Spleen (tissue), 11 donors: ENCODE results near the gene NELFE. TPM values are rescaled to one million over a fixed set of nuclear protein-coding genes. Genes with fewer than 3 reads are reported as not detected.

Experiments
- DNase-seq: peaks from one replicate; pipeline ENCODE4 v3.0.0-alpha.2; 2020
- H3K27ac ChIP-seq, 8 donors: fragments of 200-600 bp; sonication (generic) in 7 of 8; 1 replicate in 4 of 8; 2 replicates in 4 of 8; pipeline versions ENCODE4 v1.5.0 to v1.8.0; 2016 to 2021; ENCODE audit warnings: inconsistent platforms in 4 of 8, mild to moderate bottlenecking in 4 of 8, moderate library complexity in 1 of 8
- H3K27me3 ChIP-seq, 7 donors: fragments of 200-600 bp; sonication (generic) in 6 of 7; replicated peaks in 1 of 7; 1 replicate in 4 of 7; 2 replicates in 3 of 7; pipeline versions ENCODE4 v1.5.0 to v1.8.0; 2016 to 2021; ENCODE audit warnings: inconsistent platforms in 3 of 7, mild to moderate bottlenecking in 1 of 7
- H3K36me3 ChIP-seq, 6 donors: fragments of 200-600 bp; sonication (generic) in 5 of 6; 1 replicate in 4 of 6; 2 replicates in 2 of 6; pipeline versions ENCODE4 v1.5.0 to v1.8.0; 2016 to 2021; ENCODE audit warnings: inconsistent platforms in 2 of 6
- H3K4me1 ChIP-seq, 6 donors: fragments of 200-600 bp; sonication (generic) in 5 of 6; 1 replicate in 3 of 6; 2 replicates in 3 of 6; pipeline versions ENCODE4 v1.5.0 to v1.8.0; 2016 to 2021; ENCODE audit warnings: inconsistent platforms in 3 of 6
- H3K4me3 ChIP-seq, 8 donors: fragments of 200-600 bp; sonication (generic) in 7 of 8; 1 replicate in 4 of 8; 2 replicates in 4 of 8; pipeline versions ENCODE4 v1.5.0 to v1.8.0; 2016 to 2021; ENCODE audit warnings: inconsistent platforms in 4 of 8, mild to moderate bottlenecking in 4 of 8, moderate library complexity in 2 of 8
- H3K9me3 ChIP-seq, 8 donors: fragments of 200-600 bp; sonication (generic) in 7 of 8; 1 replicate in 4 of 8; 2 replicates in 4 of 8; pipeline versions ENCODE4 v1.5.0 to v1.8.0; 2016 to 2021; ENCODE audit warnings: inconsistent platforms in 4 of 8
- CTCF ChIP-seq, 11 experiments: fragments of 200-600 bp in 7 of 11; fragments of 450-650 bp in 4 of 11; sonication (generic) in 4 of 11; IDR thresholded peaks in 8 of 11; conservative IDR thresholded peaks in 3 of 11; 1 replicate in 7 of 11; 2 replicates in 4 of 11; pipeline versions ENCODE4 v1.4.0 to v1.8.0; 2016 to 2021; ENCODE audit warnings: antibody characterized with exemption in 11 of 11, inconsistent platforms in 4 of 11, mild to moderate bottlenecking in 1 of 11
- POLR2A ChIP-seq, 3 donors: fragments of 450-650 bp; IDR thresholded peaks; one replicate each; pipeline ENCODE4 v1.5.1; 2017; ENCODE audit warnings: antibody characterized with exemption in 3 of 3, mild to moderate bottlenecking in 1 of 3
- POLR2AphosphoS5 ChIP-seq, 3 donors: sonication (generic); formaldehyde crosslinking; IDR thresholded peaks; one replicate each; pipeline ENCODE4 v1.5.1; 2017; ENCODE audit warnings: antibody characterized with exemption in 3 of 3
- WGBS, 5 donors: extraction: QIAGEN DNeasy Blood & Tissue Kit in 3 of 5; methylation state at CpG; one replicate each; pipeline versions ENCODE4 v1.1.5 to v1.1.7; 2013 to 2018; 5-methylcytosine and 5-hydroxymethylcytosine counted together
- intact Hi-C: fragments of 100-400 bp; cut with DNase I; formaldehyde crosslinking; loops from one replicate; pipeline ENCODE4 v1.15.0; 2023; ENCODE audit warnings: low total_unique reads
- polyA plus RNA-seq, 3 donors: library from polyadenylated mRNA; stranded (reverse); fragments of 200-250 nt; gene quantifications; one replicate each; pipeline ENCODE4 v1.2.1, GENCODE V29; 2013
- total RNA-seq, 7 donors: library from RNA; depleted of rRNA in 3 of 7; stranded (reverse); fragments of >200 nt in 3 of 7; fragmentation: NEBNext Ultra II Directional in 4 of 7; extraction: Animal tissue kit (Norgen Biotek cat#: 25700) in 4 of 7; gene quantifications; one replicate each; pipeline versions ENCODE4 v1.1.0 to v1.2.1, GENCODE V29; 2016 to 2021
- donor health status: healthy with polysubstance abuse.
- donor health status: DM: no; HTN: no; CAD: no; lungs with moderate emphysema.
- donor health status: DM: no; HTN: no; CAD: no.
- donor health status: Bipolar disorder and iron deficiency.
- donor health status: healthy.
- donor health status: DM: no; HTN: no; CAD: no.
- donor health status: DM: yes; HTN: yes; CAD: no.

NELFE gene
- total and polyA plus RNA-seq, 10 donors = 35.0 to 50.7 (median 45.0) TPM

DNA sequence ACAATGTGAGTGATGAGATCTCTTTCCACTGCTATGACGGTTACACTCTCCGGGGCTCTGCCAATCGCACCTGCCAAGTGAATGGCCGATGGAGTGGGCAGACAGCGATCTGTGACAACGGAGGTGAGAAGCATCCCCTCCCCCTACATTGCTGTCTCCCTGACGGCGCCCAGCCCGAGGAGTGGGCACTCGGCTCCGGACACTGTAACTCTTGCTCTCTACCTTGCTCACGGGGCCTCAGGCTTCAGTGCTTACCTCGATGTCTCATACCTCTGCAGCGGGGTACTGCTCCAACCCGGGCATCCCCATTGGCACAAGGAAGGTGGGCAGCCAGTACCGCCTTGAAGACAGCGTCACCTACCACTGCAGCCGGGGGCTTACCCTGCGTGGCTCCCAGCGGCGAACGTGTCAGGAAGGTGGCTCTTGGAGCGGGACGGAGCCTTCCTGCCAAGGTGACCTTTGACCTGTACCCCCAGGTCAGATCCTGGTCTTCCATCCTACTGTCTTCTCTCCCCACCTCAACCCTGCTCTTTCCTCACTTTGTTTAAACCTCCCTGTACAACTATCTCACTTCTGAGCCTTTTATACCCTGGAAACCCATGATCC is 11.6 kb downstream of the NELFE start:
- Histone ChIP-seq H3K4me3 (no peak overlapping the region), H3K4me1 (peaks cover 0 to 19% (median 0%) of the 10 kb centered on the region in 6 donors), H3K9me3 (no peaks in the 10 kb centered on the region), H3K27ac (peak overlapping the region in 3 of 8 donors; percentile 57 to 79 (median 67)), H3K36me3 (peaks cover 0 to 64% (median 16%) of the 10 kb centered on the region in 6 donors), H3K27me3 (peaks cover 0 to 32% (median 0%) of the 10 kb centered on the region in 7 donors)
- intact Hi-C loops = no loop called here
- DNase-seq = peak; percentile 41
- WGBS, 5 donors = 86 to 94% (median 89%) methylated on average over 24 of the region's 24 CpGs
- TF ChIP-seq POLR2A (IDR thresholded peaks at IDR 0.05) = no peak
- peak in 1 of 3 donors; percentile 58 for TF ChIP-seq POLR2AphosphoS5 (IDR thresholded peaks at IDR 0.05)

DNA sequence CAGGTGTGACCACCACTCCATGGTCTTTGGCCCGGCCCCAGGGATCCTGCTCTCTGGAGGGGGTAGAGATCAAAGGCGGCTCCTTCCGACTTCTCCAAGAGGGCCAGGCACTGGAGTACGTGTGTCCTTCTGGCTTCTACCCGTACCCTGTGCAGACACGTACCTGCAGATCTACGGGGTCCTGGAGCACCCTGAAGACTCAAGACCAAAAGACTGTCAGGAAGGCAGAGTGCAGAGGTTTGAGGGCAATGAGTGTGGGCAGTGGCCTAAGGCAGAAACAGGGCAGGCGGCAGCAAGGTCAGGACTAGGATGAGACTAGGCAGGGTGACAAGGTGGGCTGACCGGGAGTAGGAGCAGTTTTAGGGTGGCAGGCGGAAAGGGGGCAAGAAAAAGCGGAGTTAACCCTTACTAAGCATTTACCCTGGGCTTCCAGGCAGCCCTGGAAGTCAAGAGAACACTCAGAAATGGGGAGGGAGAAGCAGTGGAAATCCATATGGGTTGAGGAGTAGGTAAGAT is 12.3 kb downstream of the NELFE start:
- peak overlapping the region in 7 of 8 donors; percentile 57 to 79 (median 67) for H3K27ac ChIP-seq
- H3K4me3 ChIP-seq = peak overlapping the region in 2 of 8 donors; percentile 11 to 18
- peaks cover 0 to 56% (median 8%) of the 10 kb centered on the region in 6 donors for H3K36me3 ChIP-seq
- intact Hi-C loops = no loop called here
- peaks cover 0 to 19% (median 0%) of the 10 kb centered on the region in 6 donors for H3K4me1 ChIP-seq
- H3K9me3 ChIP-seq = no peaks in the 10 kb centered on the region
- WGBS, 5 donors = 75 to 95% (median 78%) methylated on average over 11 of the region's 11 CpGs
- peak; percentile 58 for DNase-seq
- H3K27me3 ChIP-seq = peaks cover 0 to 36% (median 0%) of the 10 kb centered on the region in 7 donors
- TF ChIP-seq CTCF (IDR thresholded peaks at IDR 0.05 in 8 of 11, conservative IDR thresholded peaks at IDR 0.05 in 3 of 11) (no peak), POLR2AphosphoS5 (IDR thresholded peaks at IDR 0.05) (no peak), POLR2A (IDR thresholded peaks at IDR 0.05) (no peak)

DNA sequence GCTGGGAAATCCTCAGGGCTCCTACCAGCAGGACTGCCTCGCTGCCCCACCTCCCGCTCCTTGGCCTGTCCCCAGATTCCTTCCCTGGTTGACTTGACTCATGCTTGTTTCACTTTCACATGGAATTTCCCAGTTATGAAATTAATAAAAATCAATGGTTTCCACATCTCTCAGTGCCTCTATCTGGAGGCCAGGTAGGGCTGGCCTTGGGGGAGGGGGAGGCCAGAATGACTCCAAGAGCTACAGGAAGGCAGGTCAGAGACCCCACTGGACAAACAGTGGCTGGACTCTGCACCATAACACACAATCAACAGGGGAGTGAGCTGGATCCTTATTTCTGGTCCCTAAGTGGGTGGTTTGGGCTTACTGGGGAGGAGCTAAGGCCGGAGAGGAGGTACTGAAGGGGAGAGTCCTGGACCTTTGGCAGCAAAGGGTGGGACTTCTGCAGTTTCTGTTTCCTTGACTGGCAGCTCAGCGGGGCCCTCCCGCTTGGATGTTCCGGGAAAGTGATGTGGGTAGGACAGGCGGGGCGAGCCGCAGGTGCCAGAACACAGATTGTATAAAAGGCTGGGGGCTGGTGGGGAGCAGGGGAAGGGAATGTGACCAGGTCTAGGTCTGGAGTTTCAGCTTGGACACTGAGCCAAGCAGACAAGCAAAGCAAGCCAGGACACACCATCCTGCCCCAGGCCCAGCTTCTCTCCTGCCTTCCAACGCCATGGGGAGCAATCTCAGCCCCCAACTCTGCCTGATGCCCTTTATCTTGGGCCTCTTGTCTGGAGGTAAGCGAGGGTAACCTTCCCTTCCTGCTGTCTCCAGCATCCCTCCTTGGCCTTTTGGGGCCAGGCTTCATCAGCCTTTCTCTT is 13.0 kb downstream of the NELFE start, which contains the start of gene CFB:
CFB (plus strand) TSS at position 589 of the 863 bp plus-strand sequence; CDS start at position 716, 127 bp downstream.
- WGBS, 5 donors = 50 to 57% (median 54%) methylated on average over 11 of the region's 11 CpGs
- Histone ChIP-seq H3K27ac (peak within 1 kb of the TSS in 7 of 8 donors; percentile 57 to 79 (median 67)), H3K4me1 (peaks cover 0 to 19% (median 0%) of the 10 kb centered on the region in 6 donors), H3K9me3 (no peaks in the 10 kb centered on the region), H3K36me3 (peaks cover 0 to 52% (median 2%) of the 10 kb centered on the region in 6 donors), H3K4me3 (peak within 1 kb of the TSS in 2 of 8 donors; percentile 11 to 18), H3K27me3 (peaks cover 0 to 36% (median 0%) of the 10 kb centered on the region in 7 donors)
- peak; percentile 70 for DNase-seq
- TF ChIP-seq POLR2AphosphoS5 (IDR thresholded peaks at IDR 0.05) = peak in 2 of 3 donors; percentile 17 to 52
- TF ChIP-seq POLR2A (IDR thresholded peaks at IDR 0.05) = no peak
- TF ChIP-seq CTCF (IDR thresholded peaks at IDR 0.05 in 8 of 11, conservative IDR thresholded peaks at IDR 0.05 in 3 of 11) = no peak
- intact Hi-C loops = no loop called here

DNA sequence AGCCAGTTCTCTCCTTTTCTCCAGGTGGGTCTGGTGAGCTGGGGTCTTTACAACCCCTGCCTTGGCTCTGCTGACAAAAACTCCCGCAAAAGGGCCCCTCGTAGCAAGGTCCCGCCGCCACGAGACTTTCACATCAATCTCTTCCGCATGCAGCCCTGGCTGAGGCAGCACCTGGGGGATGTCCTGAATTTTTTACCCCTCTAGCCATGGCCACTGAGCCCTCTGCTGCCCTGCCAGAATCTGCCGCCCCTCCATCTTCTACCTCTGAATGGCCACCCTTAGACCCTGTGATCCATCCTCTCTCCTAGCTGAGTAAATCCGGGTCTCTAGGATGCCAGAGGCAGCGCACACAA is 13.6 kb downstream of the NELFE start:
- Histone ChIP-seq H3K27me3 (peaks cover 0 to 36% (median 0%) of the 10 kb centered on the region in 7 donors), H3K36me3 (peaks cover 0 to 52% (median 2%) of the 10 kb centered on the region in 6 donors), H3K4me3 (peak overlapping the region in 1 of 8 donors; percentile 6), H3K4me1 (peaks cover 0 to 19% (median 0%) of the 10 kb centered on the region in 6 donors), H3K27ac (peak overlapping the region in 7 of 8 donors; percentile 57 to 79 (median 67)), H3K9me3 (no peaks in the 10 kb centered on the region)
- DNase-seq = peak; percentile 35
- intact Hi-C loops = no loop called here
- no peak for TF ChIP-seq POLR2AphosphoS5 (IDR thresholded peaks at IDR 0.05)
- no peak for TF ChIP-seq POLR2A (IDR thresholded peaks at IDR 0.05)
- TF ChIP-seq CTCF (IDR thresholded peaks at IDR 0.05 in 8 of 11, conservative IDR thresholded peaks at IDR 0.05 in 3 of 11) = no peak
- WGBS, 5 donors = 72 to 88% (median 82%) methylated on average over 9 of the region's 9 CpGs
